ENCODE measurements around the gene PSMD1.
"Not testable (repeated sequence)": the region's sequence is repeated elsewhere in the genome, so short reads cannot be mapped to it uniquely, and the experiment has no call there.

Gene PSMD1

GRCh38 chr2:231167745-231168459 lies 111.2 kb downstream of the PSMD1 start:
- Histone ChIP-seq H3K4me3 (ENCODE audit: low read depth in 1 of 2, low read length in 2 of 2) (no peak overlapping the region), H3K36me3 (ENCODE audit: control insufficient read depth in 1 of 2, insufficient read depth in 2 of 2, low read length in 2 of 2) (peaks cover 40 to 59% of the 10 kb centered on the region in 2 donors), H3K9me3 (ENCODE audit: control insufficient read depth in 1 of 2, low read length in 2 of 2) (no peaks in the 10 kb centered on the region), H3K9ac (ENCODE audit: low read depth in 1 of 2, low read length in 2 of 2) (no peak overlapping the region), H3K27ac (ENCODE audit: low read depth, low read length) (no peak overlapping the region), H3K4me1 (ENCODE audit: control insufficient read depth in 1 of 2, insufficient read depth in 2 of 2, low read length in 2 of 2) (peaks cover 0 to 6% of the 10 kb centered on the region in 2 donors), H3K27me3 (ENCODE audit: control insufficient read depth in 1 of 2, insufficient read depth in 2 of 2, low read length in 2 of 2) (no peaks in the 10 kb centered on the region)

GRCh38 chr2:231168460-231169139 lies 111.9 kb downstream of the PSMD1 start:
- Histone ChIP-seq H3K27me3 (ENCODE audit: control insufficient read depth in 1 of 2, insufficient read depth in 2 of 2, low read length in 2 of 2) (no peaks in the 10 kb centered on the region), H3K27ac (ENCODE audit: low read depth, low read length) (no peak overlapping the region), H3K36me3 (ENCODE audit: control insufficient read depth in 1 of 2, insufficient read depth in 2 of 2, low read length in 2 of 2) (peaks cover 40 to 60% of the 10 kb centered on the region in 2 donors), H3K9ac (ENCODE audit: low read depth in 1 of 2, low read length in 2 of 2) (no peak overlapping the region), H3K4me1 (ENCODE audit: control insufficient read depth in 1 of 2, insufficient read depth in 2 of 2, low read length in 2 of 2) (peaks cover 0 to 6% of the 10 kb centered on the region in 2 donors), H3K4me3 (ENCODE audit: low read depth in 1 of 2, low read length in 2 of 2) (no peak overlapping the region), H3K9me3 (ENCODE audit: control insufficient read depth in 1 of 2, low read length in 2 of 2) (no peaks in the 10 kb centered on the region)

- Histone ChIP-seq H3K9me3 (ENCODE audit: control insufficient read depth in 1 of 2, low read length in 2 of 2) (no peaks in the 10 kb centered on the region), H3K27me3 (ENCODE audit: control insufficient read depth in 1 of 2, insufficient read depth in 2 of 2, low read length in 2 of 2) (no peaks in the 10 kb centered on the region), H3K36me3 (ENCODE audit: control insufficient read depth in 1 of 2, insufficient read depth in 2 of 2, low read length in 2 of 2) (peaks cover 40 to 61% of the 10 kb centered on the region in 2 donors), H3K27ac (ENCODE audit: low read depth, low read length) (no peak overlapping the region), H3K4me1 (ENCODE audit: control insufficient read depth in 1 of 2, insufficient read depth in 2 of 2, low read length in 2 of 2) (peaks cover 0 to 6% of the 10 kb centered on the region in 2 donors), H3K4me3 (ENCODE audit: low read depth in 1 of 2, low read length in 2 of 2) (no peak overlapping the region), H3K9ac (ENCODE audit: low read depth in 1 of 2, low read length in 2 of 2) (no peak overlapping the region)
Observed at GRCh38 chr2:231169488-231169887, 112.8 kb downstream of the PSMD1 start.

DNA sequence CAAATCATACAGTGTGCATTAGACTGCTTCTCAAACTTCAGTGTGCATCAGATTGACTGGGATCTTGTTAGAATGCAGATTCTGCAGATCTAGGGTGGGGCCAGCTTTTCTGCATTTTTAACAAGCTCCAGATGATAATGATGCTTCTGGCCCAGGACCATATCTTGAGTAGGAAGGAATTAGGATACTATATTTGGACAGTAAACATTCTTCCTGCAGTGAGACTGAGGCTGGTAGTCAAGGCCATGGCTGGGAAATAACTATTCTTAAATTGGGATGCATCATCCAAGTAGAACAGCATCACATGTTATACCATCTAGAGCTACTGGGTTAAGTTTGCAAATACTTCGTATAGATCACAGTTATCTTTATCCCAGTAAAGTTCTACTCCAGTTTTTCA lies 113.4 kb downstream of the PSMD1 start:
- Histone ChIP-seq H3K36me3 (ENCODE audit: control insufficient read depth in 1 of 2, insufficient read depth in 2 of 2, low read length in 2 of 2) (peaks cover 40 to 66% of the 10 kb centered on the region in 2 donors), H3K9me3 (ENCODE audit: control insufficient read depth in 1 of 2, low read length in 2 of 2) (no peaks in the 10 kb centered on the region), H3K4me3 (ENCODE audit: low read depth in 1 of 2, low read length in 2 of 2) (no peak overlapping the region), H3K9ac (ENCODE audit: low read depth in 1 of 2, low read length in 2 of 2) (no peak overlapping the region), H3K4me1 (ENCODE audit: control insufficient read depth in 1 of 2, insufficient read depth in 2 of 2, low read length in 2 of 2) (peaks cover 0 to 6% of the 10 kb centered on the region in 2 donors), H3K27ac (ENCODE audit: low read depth, low read length) (no peak overlapping the region), H3K27me3 (ENCODE audit: control insufficient read depth in 1 of 2, insufficient read depth in 2 of 2, low read length in 2 of 2) (no peaks in the 10 kb centered on the region)

DNA sequence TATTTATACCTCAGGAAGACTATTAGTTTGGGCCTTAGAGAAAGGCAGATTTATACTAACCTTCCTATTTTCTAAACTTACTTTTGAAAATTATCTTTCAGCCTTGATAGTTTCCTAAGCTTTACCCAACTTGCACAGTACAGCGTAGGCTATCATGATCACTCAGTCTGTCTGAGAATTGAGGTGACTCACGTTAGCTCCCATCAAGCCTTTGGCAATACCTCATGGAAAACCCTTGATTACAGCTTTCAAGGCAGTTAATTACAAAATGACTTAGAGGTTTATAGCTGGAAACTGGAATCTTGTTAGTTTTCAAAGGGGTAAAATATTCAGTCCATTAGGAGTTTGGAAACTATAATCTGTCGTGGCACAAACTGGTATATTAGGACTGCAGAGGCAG lies 115.4 kb downstream of the PSMD1 start:
- no peak overlapping the region for H3K27ac ChIP-seq (ENCODE audit: low read depth, low read length)
- no peak overlapping the region for H3K9ac ChIP-seq (ENCODE audit: low read depth in 1 of 2, low read length in 2 of 2)
- H3K9me3 ChIP-seq (ENCODE audit: control insufficient read depth in 1 of 2, low read length in 2 of 2): no peaks in the 10 kb centered on the region
- peaks cover 0 to 6% of the 10 kb centered on the region in 2 donors for H3K4me1 ChIP-seq (ENCODE audit: control insufficient read depth in 1 of 2, insufficient read depth in 2 of 2, low read length in 2 of 2)
- H3K4me3 ChIP-seq (ENCODE audit: low read depth in 1 of 2, low read length in 2 of 2): no peak overlapping the region
- peaks cover 28 to 52% of the 10 kb centered on the region in 2 donors for H3K36me3 ChIP-seq (ENCODE audit: control insufficient read depth in 1 of 2, insufficient read depth in 2 of 2, low read length in 2 of 2)
- H3K27me3 ChIP-seq (ENCODE audit: control insufficient read depth in 1 of 2, insufficient read depth in 2 of 2, low read length in 2 of 2): no peaks in the 10 kb centered on the region

DNA sequence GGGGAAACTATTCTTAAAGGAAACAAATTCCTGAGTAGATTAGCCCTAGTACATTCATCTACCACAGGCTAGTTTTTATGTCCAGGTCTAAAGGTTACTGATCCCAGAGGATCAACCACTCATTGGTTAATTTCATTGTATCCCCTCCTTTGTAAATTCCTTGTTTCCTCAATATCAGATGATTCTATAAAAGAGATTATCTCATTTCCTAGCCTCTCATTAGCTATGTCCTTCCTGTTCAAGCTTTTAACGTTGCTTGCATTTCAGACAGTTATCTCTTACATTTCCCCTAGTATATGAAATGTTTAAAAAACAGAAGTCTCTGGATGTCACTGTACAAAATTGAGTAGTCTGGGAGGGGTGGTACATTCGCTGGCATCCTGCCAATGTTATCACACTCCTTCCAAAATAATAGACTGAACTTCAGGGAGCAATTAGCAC lies 117.6 kb downstream of the PSMD1 start:
- no peaks in the 10 kb centered on the region for H3K27me3 ChIP-seq (ENCODE audit: control insufficient read depth in 1 of 2, insufficient read depth in 2 of 2, low read length in 2 of 2)
- H3K4me1 ChIP-seq (ENCODE audit: control insufficient read depth in 1 of 2, insufficient read depth in 2 of 2, low read length in 2 of 2): peaks cover 0 to 3% of the 10 kb centered on the region in 2 donors
- H3K4me3 ChIP-seq (ENCODE audit: low read depth in 1 of 2, low read length in 2 of 2): no peak overlapping the region
- no peaks in the 10 kb centered on the region for H3K9me3 ChIP-seq (ENCODE audit: control insufficient read depth in 1 of 2, low read length in 2 of 2)
- H3K9ac ChIP-seq (ENCODE audit: low read depth in 1 of 2, low read length in 2 of 2): no peak overlapping the region
- peaks cover 23 to 39% of the 10 kb centered on the region in 2 donors for H3K36me3 ChIP-seq (ENCODE audit: control insufficient read depth in 1 of 2, insufficient read depth in 2 of 2, low read length in 2 of 2)
- no peak overlapping the region for H3K27ac ChIP-seq (ENCODE audit: low read depth, low read length)

DNA sequence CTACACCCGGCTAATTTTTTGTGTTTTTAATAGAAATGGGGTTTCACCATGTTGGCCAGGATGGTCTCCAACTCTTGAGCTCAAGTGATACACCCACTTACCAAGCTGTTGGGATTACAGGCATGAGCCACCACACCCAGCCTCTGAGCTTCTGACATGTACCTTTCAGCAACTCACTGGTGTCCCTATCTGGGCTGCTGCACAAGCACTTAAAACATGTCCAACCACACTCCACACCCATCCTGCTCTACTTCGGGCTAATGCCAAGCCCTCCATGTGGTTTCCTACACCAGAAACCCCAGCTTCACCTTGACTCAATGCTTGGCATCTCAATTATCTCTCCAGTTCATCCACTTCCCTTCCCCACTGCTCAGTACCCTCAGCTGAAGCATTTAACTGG lies 119.4 kb downstream of the PSMD1 start:
- no peaks in the 10 kb centered on the region for H3K27me3 ChIP-seq (ENCODE audit: control insufficient read depth in 1 of 2, insufficient read depth in 2 of 2, low read length in 2 of 2)
- peaks cover 13 to 28% of the 10 kb centered on the region in 2 donors for H3K36me3 ChIP-seq (ENCODE audit: control insufficient read depth in 1 of 2, insufficient read depth in 2 of 2, low read length in 2 of 2)
- no peak overlapping the region for H3K27ac ChIP-seq (ENCODE audit: low read depth, low read length)
- H3K4me1 ChIP-seq (ENCODE audit: control insufficient read depth in 1 of 2, insufficient read depth in 2 of 2, low read length in 2 of 2): peaks cover 9 to 12% of the 10 kb centered on the region in 2 donors
- no peak overlapping the region for H3K9ac ChIP-seq (ENCODE audit: low read depth in 1 of 2, low read length in 2 of 2)
- no peak overlapping the region for H3K4me3 ChIP-seq (ENCODE audit: low read depth in 1 of 2, low read length in 2 of 2)
- H3K9me3 ChIP-seq (ENCODE audit: control insufficient read depth in 1 of 2, low read length in 2 of 2): no peaks in the 10 kb centered on the region

DNA sequence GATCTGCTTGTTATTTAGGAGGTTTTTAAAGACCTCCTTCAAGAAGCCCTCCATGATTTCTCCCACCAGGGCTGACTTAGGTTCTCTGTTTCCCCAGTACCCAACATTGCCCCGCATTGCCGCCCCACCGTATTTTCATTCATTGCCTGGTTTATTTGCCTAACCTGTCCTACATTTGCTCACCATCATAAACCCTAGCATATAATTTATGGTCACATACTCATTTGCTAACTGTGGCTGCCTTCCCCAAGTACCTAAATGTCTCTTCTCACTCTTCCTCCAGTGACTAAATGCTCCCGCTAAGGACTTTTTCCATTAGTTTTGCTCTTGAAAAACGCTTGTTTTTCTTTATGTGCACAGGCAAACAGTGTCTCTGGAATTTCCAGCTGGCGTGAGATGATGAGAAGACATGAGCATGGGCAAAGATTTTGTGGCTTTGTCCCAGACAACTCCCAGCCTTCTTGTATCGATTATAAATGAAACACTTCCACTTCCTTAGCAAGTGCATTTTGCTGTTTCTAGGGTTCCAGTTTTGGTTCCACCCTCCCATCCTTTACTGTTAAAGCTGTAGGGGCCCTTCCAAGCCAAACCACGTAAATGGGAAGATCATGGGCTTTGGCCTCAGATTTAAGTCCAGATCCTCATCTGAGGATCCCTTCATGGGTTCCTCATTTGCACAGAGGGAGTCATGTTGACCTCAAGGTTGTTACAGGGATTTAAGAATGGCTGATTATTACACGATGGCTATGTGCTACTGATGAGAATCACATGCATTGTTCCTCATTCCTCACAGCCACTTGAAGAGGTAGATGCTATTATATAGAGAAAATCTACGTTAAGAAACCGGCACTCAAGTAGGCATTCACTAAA lies 120.7 kb downstream of the PSMD1 start:
- Histone ChIP-seq H3K9me3 (ENCODE audit: control insufficient read depth in 1 of 2, low read length in 2 of 2) (no peaks in the 10 kb centered on the region), H3K9ac (ENCODE audit: low read depth in 1 of 2, low read length in 2 of 2) (no peak overlapping the region), H3K36me3 (ENCODE audit: control insufficient read depth in 1 of 2, insufficient read depth in 2 of 2, low read length in 2 of 2) (peaks cover 5 to 20% of the 10 kb centered on the region in 2 donors), H3K27ac (ENCODE audit: low read depth, low read length) (no peak overlapping the region), H3K4me3 (ENCODE audit: low read depth in 1 of 2, low read length in 2 of 2) (no peak overlapping the region), H3K27me3 (ENCODE audit: control insufficient read depth in 1 of 2, insufficient read depth in 2 of 2, low read length in 2 of 2) (no peaks in the 10 kb centered on the region), H3K4me1 (ENCODE audit: control insufficient read depth in 1 of 2, insufficient read depth in 2 of 2, low read length in 2 of 2) (peaks cover 12 to 14% of the 10 kb centered on the region in 2 donors)

DNA sequence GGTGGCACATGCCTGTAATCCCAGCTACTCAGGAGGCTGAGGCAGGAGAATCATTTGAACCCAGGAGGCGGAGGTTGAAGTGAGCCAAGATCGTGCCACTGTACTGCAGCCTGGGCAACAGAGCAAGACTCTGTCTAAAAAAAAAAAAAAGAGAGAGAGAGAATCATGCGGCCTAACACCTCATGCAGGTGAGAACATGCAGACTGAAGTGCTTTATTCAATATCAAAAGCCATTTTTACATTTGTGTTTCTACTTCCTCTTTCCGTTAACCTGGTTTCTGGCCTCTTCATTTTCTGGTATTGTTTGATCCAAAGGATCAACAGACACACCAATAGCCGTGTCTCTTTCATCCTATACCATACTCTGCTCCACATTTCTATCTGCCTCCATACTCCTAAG lies 122.1 kb downstream of the PSMD1 start:
- not testable (repeated sequence) for H3K4me3 ChIP-seq (ENCODE audit: low read depth in 1 of 2, low read length in 2 of 2); H3K27me3 ChIP-seq (ENCODE audit: control insufficient read depth in 1 of 2, insufficient read depth in 2 of 2, low read length in 2 of 2); H3K9ac ChIP-seq (ENCODE audit: low read depth in 1 of 2, low read length in 2 of 2); H3K36me3 ChIP-seq (ENCODE audit: control insufficient read depth in 1 of 2, insufficient read depth in 2 of 2, low read length in 2 of 2); H3K27ac ChIP-seq (ENCODE audit: low read depth, low read length); H3K9me3 ChIP-seq (ENCODE audit: control insufficient read depth in 1 of 2, low read length in 2 of 2)
- peaks cover 12 to 17% of the 10 kb centered on the region in 2 donors for H3K4me1 ChIP-seq (ENCODE audit: control insufficient read depth in 1 of 2, insufficient read depth in 2 of 2, low read length in 2 of 2)
